CD4-positive, alpha-beta T cell treated with Interleukin-4 for 1 hour (primary cell): Measurements from ENCODE around the gene AUTS2.

ENCODE experiments used
- DNase-seq, 2 donors: peaks; one replicate each; pipeline ENCODE4 v3.0.0-alpha.2; 2020 to 2022

AUTS2 gene

GRCh38 chr7:69826283-69826682, 228.0 kb downstream of the AUTS2 start:
- no peak for DNase-seq

GRCh38 chr7:69827140-69827539, 228.9 kb downstream of the AUTS2 start:
- DNase-seq: no peak

GRCh38 chr7:69827558-69827957, 229.3 kb downstream of the AUTS2 start:
- no peak for DNase-seq

- no peak for DNase-seq
Measured at GRCh38 chr7:69832356-69832755, 234.1 kb downstream of the AUTS2 start.

- DNase-seq: no peak
Measured at GRCh38 chr7:69833964-69834363, 235.7 kb downstream of the AUTS2 start.

- no peak for DNase-seq
Measured at GRCh38 chr7:69836702-69837101, 238.4 kb downstream of the AUTS2 start.

- no peak for DNase-seq
Measured at GRCh38 chr7:69837387-69838068, 239.3 kb downstream of the AUTS2 start.

- no peak for DNase-seq
Measured at GRCh38 chr7:69839782-69840181, 241.5 kb downstream of the AUTS2 start.

- no peak for DNase-seq
Measured at GRCh38 chr7:69840248-69840647, 242.0 kb downstream of the AUTS2 start.

- DNase-seq: no peak
Measured at GRCh38 chr7:69843653-69844052, 245.4 kb downstream of the AUTS2 start.

- no peak for DNase-seq
Measured at GRCh38 chr7:69844264-69844868, 246.1 kb downstream of the AUTS2 start.

- no peak for DNase-seq
Measured at GRCh38 chr7:69845721-69846495, 247.6 kb downstream of the AUTS2 start.

GRCh38 chr7:69847921-69848612, 249.8 kb downstream of the AUTS2 start:
- no peak for DNase-seq

- no peak for DNase-seq
Measured at GRCh38 chr7:69849268-69849667, 251.0 kb downstream of the AUTS2 start.

GRCh38 chr7:69857014-69857413, 258.7 kb downstream of the AUTS2 start:
- no peak for DNase-seq

GRCh38 chr7:69858471-69858870, 260.2 kb downstream of the AUTS2 start:
- no peak for DNase-seq

GRCh38 chr7:69859342-69859741, 261.1 kb downstream of the AUTS2 start:
- no peak for DNase-seq

- DNase-seq: no peak
Measured at GRCh38 chr7:69860486-69860885, 262.2 kb downstream of the AUTS2 start.

GRCh38 chr7:69860941-69861622, 262.8 kb downstream of the AUTS2 start:
- DNase-seq: no peak

- DNase-seq: no peak
Measured at GRCh38 chr7:69862413-69863064, 264.3 kb downstream of the AUTS2 start.

- DNase-seq: no peak
Measured at GRCh38 chr7:69864274-69864673, 266.0 kb downstream of the AUTS2 start.

GRCh38 chr7:69864822-69865221, 266.5 kb downstream of the AUTS2 start:
- no peak for DNase-seq
